Neural cell (in vitro differentiated cells): ENCODE results near the gene ACOT8. TPM values are rescaled to one million over a fixed set of nuclear protein-coding genes. Genes with fewer than 3 reads are reported as not detected.

Experiments
- H2AFZ ChIP-seq: fragments of 200-600, 300-800 bp; sonication (generic), shearing (Covaris generic); 2 replicates; pipeline ENCODE4 v1.6.0; 2014; ENCODE audit warnings: low read depth, mild to moderate bottlenecking, antibody characterized with exemption, low read length, moderate library complexity
- H3F3A ChIP-seq: fragments of 200-600 bp; shearing (Covaris generic); 2 replicates; pipeline ENCODE4 v1.6.1; 2016; ENCODE audit warnings: mild to moderate bottlenecking, moderate library complexity, mixed read lengths, antibody characterized with exemption, low read length; ENCODE audit not compliant: insufficient read depth, poor library complexity, severe bottlenecking
- H3K27ac ChIP-seq: fragments of 200-600, 300-800 bp; sonication (generic), shearing (Covaris generic); 2 replicates; pipeline ENCODE4 v1.5.1; 2014; ENCODE audit warnings: mild to moderate bottlenecking, low read length, moderate library complexity
- H3K27me3 ChIP-seq: fragments of 300-800, 200-600 bp; sonication (generic), shearing (Covaris generic); 2 replicates; pipeline ENCODE4 v1.6.0; 2014; ENCODE audit warnings: mild to moderate bottlenecking, low read depth, low read length, moderate library complexity; ENCODE audit not compliant: insufficient read depth
- H3K36me3 ChIP-seq: fragments of 300-800, 200-600 bp; sonication (generic), shearing (Covaris generic); 2 replicates; pipeline ENCODE4 v1.5.1; 2014; ENCODE audit warnings: mild to moderate bottlenecking, antibody characterized with exemption, low read length, moderate library complexity; ENCODE audit not compliant: insufficient read depth
- H3K4me2 ChIP-seq: fragments of 300-800, 200-600 bp; sonication (generic), shearing (Covaris generic); 2 replicates; pipeline ENCODE4 v1.6.0; 2014; ENCODE audit warnings: mild to moderate bottlenecking, low read length
- H3K4me3 ChIP-seq: fragments of 300-800, 200-600 bp; sonication (generic), shearing (Covaris generic); 2 replicates; pipeline ENCODE4 v1.5.1; 2014; ENCODE audit warnings: mild to moderate bottlenecking, low read length, moderate library complexity
- H3K79me2 ChIP-seq: fragments of 200-600 bp; shearing (Covaris generic); replicated peaks from 2 replicates; pipeline ENCODE4 v1.6.0; 2014; ENCODE audit warnings: mild to moderate bottlenecking, low read length, moderate library complexity; ENCODE audit not compliant: insufficient read depth
- H3K9ac ChIP-seq: fragments of 300-800, 200-600 bp; sonication (generic), shearing (Covaris generic); 2 replicates; pipeline ENCODE4 v1.6.1; 2016; ENCODE audit warnings: mild to moderate bottlenecking, low read length, mixed read lengths
- H3K9me2 ChIP-seq: fragments of 200-600 bp; shearing (Covaris generic); 2 replicates; pipeline ENCODE4 v1.6.1; 2016; ENCODE audit warnings: mild to moderate bottlenecking, low read length, mixed read lengths; ENCODE audit not compliant: insufficient read depth
- H3K9me3 ChIP-seq: fragments of 200-600, 300-800 bp; sonication (generic), shearing (Covaris generic); 2 replicates; pipeline ENCODE4 v1.6.1; 2016; ENCODE audit warnings: mild to moderate bottlenecking, mixed run types, low read length, moderate library complexity, mixed read lengths
- H4K20me1 ChIP-seq: fragments of 200-600 bp; shearing (Covaris generic); 2 replicates; pipeline ENCODE4 v1.6.1; 2016; ENCODE audit warnings: mild to moderate bottlenecking, mixed run types; ENCODE audit not compliant: insufficient read depth
- CTCF ChIP-seq: fragments of 450-650 bp; IDR thresholded peaks from 2 replicates; pipeline ENCODE4 v1.5.1; 2014; ENCODE audit warnings: antibody characterized with exemption, mild to moderate bottlenecking, moderate library complexity; ENCODE audit not compliant: poor library complexity, severe bottlenecking
- EP300 ChIP-seq: fragments of 450-650 bp; conservative IDR thresholded peaks from 2 replicates; pipeline ENCODE4 v1.6.1; 2014; ENCODE audit warnings: antibody characterized with exemption, mild to moderate bottlenecking, moderate library complexity; ENCODE audit not compliant: poor library complexity, severe bottlenecking
- EZH2 ChIP-seq: fragments of 200-600, 300-800 bp; shearing (Covaris generic), sonication (generic); IDR thresholded peaks from 2 replicates; pipeline ENCODE4 v1.6.1; 2014; ENCODE audit warnings: antibody characterized with exemption, low read length, borderline replicate concordance, mild to moderate bottlenecking; ENCODE audit not compliant: insufficient read depth, poor library complexity, severe bottlenecking
- MXI1 ChIP-seq: fragments of 450-650 bp; conservative IDR thresholded peaks from 2 replicates; pipeline ENCODE4 v1.6.1; 2014; ENCODE audit warnings: antibody characterized with exemption, mild to moderate bottlenecking; ENCODE audit not compliant: poor library complexity, severe bottlenecking
- POLR2AphosphoS5 ChIP-seq: IDR thresholded peaks from 2 replicates; pipeline ENCODE4 v1.6.1; 2012
- RAD21 ChIP-seq: fragments of 450-650 bp; conservative IDR thresholded peaks from 2 replicates; pipeline ENCODE4 v1.6.1; 2014; ENCODE audit warnings: antibody characterized with exemption, mild to moderate bottlenecking, moderate library complexity
- SMC3 ChIP-seq: fragments of 450-650 bp; conservative IDR thresholded peaks from 2 replicates; pipeline ENCODE4 v1.6.1; 2014; ENCODE audit warnings: antibody characterized with exemption, mild to moderate bottlenecking, moderate library complexity; ENCODE audit not compliant: poor library complexity
- TAF1 ChIP-seq: IDR thresholded peaks from 2 replicates; pipeline ENCODE4 v1.6.1; 2012; ENCODE audit warnings: low read depth
- polyA plus RNA-seq: library from polyadenylated mRNA; depleted of rRNA; stranded (reverse); fragments of >200 nt; gene quantifications from 2 replicates; pipeline ENCODE4 v1.2.3, GENCODE V29; 2014
- TF ChIP-seq, protein P1 (sequence below): IDR thresholded peaks from 2 replicates; pipeline ENCODE4 v1.6.1; 2012; ENCODE audit warnings: borderline replicate concordance

ACOT8 gene
- polyA plus RNA-seq, 1 donor from 2014 or later, result 68.7 TPM

GRCh38 chr20:45826381-45827019 lies 30.7 kb downstream of the ACOT8 start:
- H3F3A ChIP-seq, result no peaks in the 10 kb centered on the region
- H3K9ac ChIP-seq, result no peak overlapping the region
- H3K27ac ChIP-seq, result no peak overlapping the region
- H3K4me3 ChIP-seq, result no peak overlapping the region
- no peaks in the 10 kb centered on the region for H3K9me3 ChIP-seq
- H2AFZ ChIP-seq, result no peak overlapping the region
- H3K36me3 ChIP-seq, result no peaks in the 10 kb centered on the region
- no peaks in the 10 kb centered on the region for H3K9me2 ChIP-seq
- H3K27me3 ChIP-seq, result no peaks in the 10 kb centered on the region
- no peak overlapping the region for H3K4me2 ChIP-seq
- H3K79me2 ChIP-seq, result no peaks in the 10 kb centered on the region
- no peaks in the 10 kb centered on the region for H4K20me1 ChIP-seq
- TF ChIP-seq, protein P1, sequence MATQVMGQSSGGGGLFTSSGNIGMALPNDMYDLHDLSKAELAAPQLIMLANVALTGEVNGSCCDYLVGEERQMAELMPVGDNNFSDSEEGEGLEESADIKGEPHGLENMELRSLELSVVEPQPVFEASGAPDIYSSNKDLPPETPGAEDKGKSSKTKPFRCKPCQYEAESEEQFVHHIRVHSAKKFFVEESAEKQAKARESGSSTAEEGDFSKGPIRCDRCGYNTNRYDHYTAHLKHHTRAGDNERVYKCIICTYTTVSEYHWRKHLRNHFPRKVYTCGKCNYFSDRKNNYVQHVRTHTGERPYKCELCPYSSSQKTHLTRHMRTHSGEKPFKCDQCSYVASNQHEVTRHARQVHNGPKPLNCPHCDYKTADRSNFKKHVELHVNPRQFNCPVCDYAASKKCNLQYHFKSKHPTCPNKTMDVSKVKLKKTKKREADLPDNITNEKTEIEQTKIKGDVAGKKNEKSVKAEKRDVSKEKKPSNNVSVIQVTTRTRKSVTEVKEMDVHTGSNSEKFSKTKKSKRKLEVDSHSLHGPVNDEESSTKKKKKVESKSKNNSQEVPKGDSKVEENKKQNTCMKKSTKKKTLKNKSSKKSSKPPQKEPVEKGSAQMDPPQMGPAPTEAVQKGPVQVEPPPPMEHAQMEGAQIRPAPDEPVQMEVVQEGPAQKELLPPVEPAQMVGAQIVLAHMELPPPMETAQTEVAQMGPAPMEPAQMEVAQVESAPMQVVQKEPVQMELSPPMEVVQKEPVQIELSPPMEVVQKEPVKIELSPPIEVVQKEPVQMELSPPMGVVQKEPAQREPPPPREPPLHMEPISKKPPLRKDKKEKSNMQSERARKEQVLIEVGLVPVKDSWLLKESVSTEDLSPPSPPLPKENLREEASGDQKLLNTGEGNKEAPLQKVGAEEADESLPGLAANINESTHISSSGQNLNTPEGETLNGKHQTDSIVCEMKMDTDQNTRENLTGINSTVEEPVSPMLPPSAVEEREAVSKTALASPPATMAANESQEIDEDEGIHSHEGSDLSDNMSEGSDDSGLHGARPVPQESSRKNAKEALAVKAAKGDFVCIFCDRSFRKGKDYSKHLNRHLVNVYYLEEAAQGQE, result no peak
- TF ChIP-seq EP300 (no peak), TAF1 (no peak), MXI1 (no peak), SMC3 (no peak), RAD21 (no peak), CTCF (no peak), EZH2 (no peak), POLR2AphosphoS5 (no peak)

GRCh38 chr20:45823949-45824835 lies 33.0 kb downstream of the ACOT8 start:
- no peak overlapping the region for H3K4me2 ChIP-seq
- H3K27me3 ChIP-seq, result no peaks in the 10 kb centered on the region
- H2AFZ ChIP-seq, result no peak overlapping the region

More at GRCh38 chr20:45823949-45824835, 33.0 kb downstream of the ACOT8 start:
- H3K9me2 ChIP-seq, result no peaks in the 10 kb centered on the region
- H3F3A ChIP-seq, result no peaks in the 10 kb centered on the region
- no peaks in the 10 kb centered on the region for H3K36me3 ChIP-seq
- TF ChIP-seq TAF1, result no peak
- TF ChIP-seq CTCF, result peak; percentile 15
- TF ChIP-seq RAD21, result peak; percentile 13
- TF ChIP-seq MXI1, result no peak
- TF ChIP-seq, protein P1, result no peak
- TF ChIP-seq POLR2AphosphoS5, result no peak
- no peaks in the 10 kb centered on the region for H3K79me2 ChIP-seq
- H3K9ac ChIP-seq, result no peak overlapping the region
- no peaks in the 10 kb centered on the region for H4K20me1 ChIP-seq
- no peak overlapping the region for H3K27ac ChIP-seq
- no peak overlapping the region for H3K4me3 ChIP-seq
- no peaks in the 10 kb centered on the region for H3K9me3 ChIP-seq
